Pancreas (tissue), 10 donors: ENCODE results near the gene OTOG. TPM values are rescaled to one million over a fixed set of nuclear protein-coding genes. Genes with fewer than 3 reads are reported as not detected.
A peak's percentile ranks its signal among the peaks of the same experiment; 100 is the strongest.

Experiments used
- ATAC-seq, 4 donors: fragments of 200-7000 bp; cut with Tn5 transposase; one replicate each; pipeline versions ENCODE4 v1.8.0 to v1.9.1; 2020; ENCODE audit warnings: mild to moderate bottlenecking in 4 of 4, moderate library complexity in 4 of 4
- DNase-seq, 6 donors: peaks; one replicate each; pipeline ENCODE4 v3.0.0-alpha.2; 2020
- FAIRE-seq: peaks from 2 replicates; lab custom pipeline; 2012; peaks lifted over from hg19 to GRCh38; lab: Jason Lieb, UNC
- H3K27ac ChIP-seq, 4 donors: fragments of 200-600 bp; sonication (generic); 1 replicate in 3 of 4; 2 replicates in 1 of 4; pipeline versions ENCODE4 v1.5.0 to v1.8.0; 2020
- H3K27me3 ChIP-seq, 4 donors: fragments of 200-600 bp; one replicate each; pipeline ENCODE4 v1.8.0; 2021
- H3K36me3 ChIP-seq, 3 donors: fragments of 200-600 bp; sonication (generic) in 1 of 3; one replicate each; pipeline versions ENCODE4 v1.5.0 to v1.8.0; 2020 to 2021
- H3K4me1 ChIP-seq, 3 donors: fragments of 200-600 bp; one replicate each; pipeline ENCODE4 v1.8.0; 2021
- H3K4me3 ChIP-seq, 4 donors: fragments of 200-600 bp; sonication (generic) in 2 of 4; one replicate each; pipeline versions ENCODE4 v1.5.0 to v1.8.0; 2020 to 2021
- H3K9me3 ChIP-seq, 4 donors: fragments of 200-600 bp; one replicate each; pipeline ENCODE4 v1.8.0; 2021
- CTCF ChIP-seq, 4 donors: fragments of 200-600 bp; sonication (generic) in 3 of 4; IDR thresholded peaks; one replicate each; pipeline versions ENCODE4 v1.5.0 to v1.8.0; 2021; ENCODE audit warnings: antibody characterized with exemption in 4 of 4
- WGBS, 2 donors: extraction: QIAGEN DNeasy Blood & Tissue Kit; methylation state at CpG; one replicate each; pipeline ENCODE4 v1.1.7; 2013; 5-methylcytosine and 5-hydroxymethylcytosine counted together
- intact Hi-C, 3 donors: fragments of 100-400 bp; cut with DNase I; formaldehyde crosslinking; loops; one replicate each; pipeline versions ENCODE4 v1.11.1 to v1.14.2; 2022
- polyA plus RNA-seq, 2 donors: library from polyadenylated mRNA; stranded (reverse); fragments of 200-250 nt; gene quantifications; one replicate each; pipeline ENCODE4 v1.2.3, GENCODE V29; 2013
- total RNA-seq, 6 donors: library from RNA; stranded (reverse); fragmentation: NEBNext Ultra II Directional in 4 of 6; extraction: Animal tissue kit (Norgen Biotek cat#: 25700) in 4 of 6; gene quantifications; one replicate each; pipeline versions ENCODE4 v1.2.1 to v1.2.4, GENCODE V29; 2021 to 2023
- donor health status: healthy with polysubstance abuse.
- donor health status: DM: no; HTN: no; CAD: no; lungs with moderate emphysema.
- donor health status: DM: no; HTN: no; CAD: no.
- donor health status: control.
- donor health status: control.
- donor health status: Bipolar disorder and iron deficiency.
- donor health status: DM: yes; HTN: yes; CAD: no.
- donor health status: DM: no; HTN: no; CAD: no.
- donor health status: DM: no; HTN: no; CAD: no.
- donor health status: DM: yes; HTN: yes; CAD: no.

Gene OTOG
- total and polyA plus RNA-seq, 8 donors: not detected

- WGBS, 2 donors: 29 to 34% methylated on average over 9 of the region's 9 CpGs
- ATAC-seq (peak; percentile 88 to 97 (median 94)), FAIRE-seq (no peak), DNase-seq (peak; percentile 70 to 92 (median 88))
- H3K9me3 ChIP-seq: no peaks in the 10 kb centered on the region
- no peaks in the 10 kb centered on the region for H3K36me3 ChIP-seq
- intact Hi-C loops: loop anchor here in 2 of 3 donors (5.0 to 10.0 kb wide), 2 partner anchors 130 to 277 kb away; no protein-coding TSS in a partner anchor
- no peak overlapping the region for H3K4me3 ChIP-seq
- H3K4me1 ChIP-seq: no peaks in the 10 kb centered on the region
- no peak overlapping the region for H3K27ac ChIP-seq
- no peaks in the 10 kb centered on the region for H3K27me3 ChIP-seq
- TF ChIP-seq CTCF (IDR thresholded peaks at IDR 0.05): peak; percentile 78 to 95 (median 91)
Measured at GRCh38 chr11:17504330-17505107, 42.5 kb upstream of the OTOG start.

GRCh38 chr11:17505146-17505545 is 41.9 kb upstream of the OTOG start:
- no peaks in the 10 kb centered on the region for H3K36me3 ChIP-seq
- no peak for TF ChIP-seq CTCF (IDR thresholded peaks at IDR 0.05)
- no peak overlapping the region for H3K4me3 ChIP-seq
- H3K9me3 ChIP-seq: no peaks in the 10 kb centered on the region
- WGBS, 2 donors: 76 to 80% methylated on average over 4 of the region's 4 CpGs
- no peaks in the 10 kb centered on the region for H3K27me3 ChIP-seq
- intact Hi-C loops: loop anchor here in 2 of 3 donors (5.0 to 10.0 kb wide), 2 partner anchors 130 to 278 kb away; no protein-coding TSS in a partner anchor
- H3K4me1 ChIP-seq: no peaks in the 10 kb centered on the region
- DNase-seq: no peak
- H3K27ac ChIP-seq: no peak overlapping the region
- no peak for ATAC-seq
- FAIRE-seq: no peak

- no peak overlapping the region for H3K4me3 ChIP-seq
- WGBS, 2 donors: 70 to 75% methylated on average over 6 of the region's 6 CpGs
- H3K27ac ChIP-seq: no peak overlapping the region
- intact Hi-C loops: loop anchor here in 2 of 3 donors (5.0 to 10.0 kb wide), 2 partner anchors 132 to 279 kb away; no protein-coding TSS in a partner anchor
- no peaks in the 10 kb centered on the region for H3K36me3 ChIP-seq
- no peak for FAIRE-seq
- no peak for DNase-seq
- no peak for ATAC-seq
- H3K4me1 ChIP-seq: no peaks in the 10 kb centered on the region
- H3K27me3 ChIP-seq: no peaks in the 10 kb centered on the region
- H3K9me3 ChIP-seq: no peaks in the 10 kb centered on the region
- TF ChIP-seq CTCF (IDR thresholded peaks at IDR 0.05): no peak
Measured at GRCh38 chr11:17506314-17506713, 40.7 kb upstream of the OTOG start.

GRCh38 chr11:17506942-17507341 is 40.1 kb upstream of the OTOG start:
- 56 to 71% methylated on average over 3 of the region's 3 CpGs for WGBS, 2 donors
- Histone ChIP-seq H3K36me3 (no peaks in the 10 kb centered on the region), H3K4me3 (no peak overlapping the region), H3K9me3 (no peaks in the 10 kb centered on the region), H3K27me3 (no peaks in the 10 kb centered on the region), H3K4me1 (no peaks in the 10 kb centered on the region), H3K27ac (no peak overlapping the region)
- FAIRE-seq (no peak), ATAC-seq (no peak), DNase-seq (no peak)
- no peak for TF ChIP-seq CTCF (IDR thresholded peaks at IDR 0.05)
- intact Hi-C loops: loop anchor here in 2 of 3 donors (5.0 to 10.0 kb wide), 2 partner anchors 132 to 280 kb away; no protein-coding TSS in a partner anchor

GRCh38 chr11:17507773-17508172 is 39.3 kb upstream of the OTOG start:
- no peaks in the 10 kb centered on the region for H3K36me3 ChIP-seq
- TF ChIP-seq CTCF (IDR thresholded peaks at IDR 0.05): no peak
- DNase-seq (no peak), ATAC-seq (no peak), FAIRE-seq (no peak)
- WGBS, 2 donors: 87 to 89% methylated on average over 2 of the region's 2 CpGs
- intact Hi-C loops: loop anchor here in 2 of 3 donors (5.0 to 10.0 kb wide), 2 partner anchors 133 to 280 kb away; no protein-coding TSS in a partner anchor
- no peak overlapping the region for H3K4me3 ChIP-seq
- H3K27me3 ChIP-seq: no peaks in the 10 kb centered on the region
- no peaks in the 10 kb centered on the region for H3K4me1 ChIP-seq
- no peak overlapping the region for H3K27ac ChIP-seq
- no peaks in the 10 kb centered on the region for H3K9me3 ChIP-seq
